GM18519 (cell line): ENCODE data around the gene SLC9A9.

ENCODE experiments used
- ATAC-seq: cut with Tn5 transposase; IDR thresholded peaks from one replicate; pipeline ENCODE4 v1.9.1; 2021; ENCODE audit warnings: mild to moderate bottlenecking, moderate library complexity; ENCODE audit not compliant: unreplicated experiment, low FRiP score

SLC9A9 gene

DNA sequence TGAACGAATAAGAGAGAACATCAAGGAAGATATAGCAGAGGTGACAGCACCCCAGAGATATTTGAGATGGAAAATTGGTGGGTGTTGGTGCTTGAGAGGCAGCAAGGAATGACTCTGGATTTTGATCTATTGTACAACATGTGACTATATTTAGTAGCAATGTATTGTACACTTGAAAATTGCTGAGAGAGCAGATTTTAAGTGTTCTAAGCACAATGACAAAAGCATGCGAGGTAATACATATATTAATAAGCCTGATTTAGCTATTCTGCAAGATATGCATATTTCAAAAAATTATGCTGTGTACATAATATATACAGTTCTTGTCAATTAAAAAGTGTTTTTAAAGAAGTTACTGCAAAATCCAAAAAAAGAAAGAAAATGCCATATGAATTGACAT lies 194.3 kb downstream of the SLC9A9 start:
- no peak for ATAC-seq

- no peak for ATAC-seq
Measured at GRCh38 chr3:143653493-143653892, 194.8 kb downstream of the SLC9A9 start.

DNA sequence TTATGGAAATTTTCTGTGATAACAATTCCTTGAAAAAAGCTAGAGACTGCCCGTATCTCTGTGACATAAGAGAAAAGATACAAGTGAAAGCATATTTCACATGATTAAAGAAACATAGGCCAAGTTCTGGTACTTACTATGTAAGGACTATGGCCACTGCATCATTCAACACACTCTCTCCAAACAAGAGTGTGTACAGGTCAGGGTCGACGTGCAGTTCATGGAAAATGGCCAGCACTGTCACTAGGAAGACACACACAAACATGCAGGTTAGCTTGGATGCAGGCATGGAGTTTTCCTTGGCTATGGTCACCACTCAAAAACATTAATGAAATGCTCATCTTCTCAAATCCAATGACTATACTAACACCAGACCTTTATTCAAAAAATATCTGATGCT lies 196.2 kb downstream of the SLC9A9 start:
- ATAC-seq = no peak

- no peak for ATAC-seq
Measured at GRCh38 chr3:143650827-143651226, 197.4 kb downstream of the SLC9A9 start.

DNA sequence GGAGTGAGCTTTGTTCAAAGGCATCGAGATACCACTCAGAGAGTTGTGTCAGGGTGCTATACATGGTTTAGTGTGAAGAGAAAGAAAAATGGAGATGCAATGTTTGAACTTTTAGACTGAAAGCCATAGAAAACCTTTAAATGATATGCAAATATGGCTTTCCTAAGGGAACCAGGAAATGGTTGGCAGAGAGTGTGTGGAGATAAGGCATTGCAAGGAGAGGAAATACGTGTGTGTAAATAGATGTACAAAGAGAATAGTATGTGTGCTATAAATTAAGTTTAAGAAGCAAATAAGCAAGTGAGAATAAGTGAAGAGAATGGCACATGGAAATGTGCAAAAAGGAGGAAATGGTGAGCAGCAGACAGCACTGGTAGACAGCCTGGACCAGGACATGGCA lies 198.1 kb downstream of the SLC9A9 start:
- no peak for ATAC-seq

- ATAC-seq = no peak
Measured at GRCh38 chr3:143648708-143649107, 199.6 kb downstream of the SLC9A9 start.

- ATAC-seq = no peak
Measured at GRCh38 chr3:143648218-143648617, 200.1 kb downstream of the SLC9A9 start.

- no peak for ATAC-seq
Measured at GRCh38 chr3:143644370-143645089, 203.7 kb downstream of the SLC9A9 start.

- ATAC-seq = no peak
Measured at GRCh38 chr3:143643905-143644304, 204.4 kb downstream of the SLC9A9 start.

- no peak for ATAC-seq
Measured at GRCh38 chr3:143640774-143641173, 207.5 kb downstream of the SLC9A9 start.

GRCh38 chr3:143637133-143637532 lies 211.1 kb downstream of the SLC9A9 start:
- ATAC-seq = no peak

DNA sequence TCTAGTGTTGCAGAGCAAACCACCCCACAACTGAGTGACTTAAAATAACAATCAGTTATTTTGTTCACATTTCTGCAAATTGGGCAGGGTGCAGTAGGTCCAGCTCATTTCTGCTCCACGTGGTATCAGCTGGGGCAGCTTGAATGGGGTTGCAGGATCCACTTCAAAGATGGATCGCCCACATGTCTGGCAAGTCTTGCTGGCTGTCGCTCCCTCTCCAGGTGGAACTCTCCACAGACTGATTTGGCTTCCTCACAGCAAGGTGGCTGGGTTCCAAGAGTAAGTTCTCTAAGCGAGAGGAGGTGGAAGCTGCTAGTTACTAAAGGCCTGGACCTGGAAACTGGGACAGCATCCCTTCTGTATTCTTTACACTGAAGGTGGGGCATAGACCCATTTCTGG lies 213.3 kb downstream of the SLC9A9 start:
- ATAC-seq = no peak

DNA sequence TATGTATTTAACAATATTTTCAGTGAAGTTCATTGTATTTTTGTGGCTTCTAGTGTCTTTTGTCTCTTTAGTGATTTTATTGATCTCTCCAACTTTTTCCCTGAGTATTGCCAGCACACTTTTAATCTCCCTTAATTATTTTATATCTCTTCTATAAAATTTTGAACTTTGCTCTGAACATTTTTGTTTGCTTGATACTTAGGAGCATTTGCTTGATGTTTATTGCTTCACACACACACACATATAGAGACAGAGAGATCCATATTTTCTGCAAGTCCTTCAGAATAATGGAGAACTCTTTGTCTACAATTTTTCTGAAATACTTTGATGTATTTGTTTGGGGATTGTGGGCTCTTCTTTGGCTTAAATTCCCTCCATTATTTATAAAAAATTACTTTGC lies 213.8 kb downstream of the SLC9A9 start:
- ATAC-seq = no peak

GRCh38 chr3:143633816-143634215 lies 214.5 kb downstream of the SLC9A9 start:
- no peak for ATAC-seq

DNA sequence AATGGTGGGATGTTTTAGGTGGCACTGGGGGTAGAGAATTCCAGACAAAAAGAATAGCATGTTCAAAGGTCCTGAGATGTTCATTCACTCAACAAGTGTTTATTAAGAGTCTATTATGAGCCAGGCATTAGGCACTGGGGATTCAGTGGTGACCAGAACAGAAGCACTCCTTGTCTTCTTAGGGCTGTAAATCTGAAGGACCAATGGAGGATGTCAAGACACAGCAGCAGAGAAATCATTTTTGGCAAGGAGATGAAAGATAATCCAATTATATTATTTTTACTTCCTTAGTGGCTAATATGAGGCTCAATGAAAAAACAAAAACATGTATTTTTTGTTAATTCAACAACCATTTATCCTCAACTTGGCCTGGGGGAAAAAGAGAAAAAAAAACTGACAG lies 218.5 kb downstream of the SLC9A9 start:
- no peak for ATAC-seq

DNA sequence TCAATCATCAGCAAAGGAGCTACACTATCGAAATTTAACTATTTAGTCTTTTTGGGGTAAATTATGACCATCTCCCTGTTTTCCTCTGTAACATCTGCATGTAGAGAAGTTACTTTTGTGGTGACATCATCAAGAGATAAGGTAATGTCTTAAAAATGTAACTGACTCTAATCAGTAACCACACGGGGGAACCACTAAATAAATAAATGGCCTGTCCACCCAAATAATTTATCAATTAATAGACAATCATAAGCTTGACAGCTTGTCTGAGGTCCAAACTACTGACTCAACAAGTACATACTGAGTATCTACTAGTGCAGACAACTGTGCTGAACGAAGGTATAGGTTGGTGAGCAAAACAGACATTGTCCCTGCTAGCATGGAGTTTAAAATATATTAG lies 219.3 kb downstream of the SLC9A9 start:
- no peak for ATAC-seq

DNA sequence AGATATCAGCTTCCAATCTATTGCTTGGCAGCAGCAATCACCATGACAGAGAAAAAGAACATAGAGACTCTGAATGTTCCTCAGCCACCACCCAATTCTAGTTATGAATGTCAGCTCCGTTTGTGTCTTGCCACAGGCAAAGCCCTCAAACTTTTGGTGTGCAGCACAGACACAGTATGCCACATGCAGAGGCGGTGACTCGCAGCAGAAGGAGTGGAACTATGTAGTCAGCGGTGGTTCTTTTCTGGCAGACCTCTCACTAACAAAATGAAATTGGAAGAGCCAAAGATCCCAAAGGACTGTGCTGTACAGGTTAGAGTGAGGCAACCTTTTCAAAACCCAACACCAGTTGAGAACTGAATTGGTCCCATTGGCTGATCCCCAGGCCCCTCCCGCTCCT lies 220.9 kb downstream of the SLC9A9 start:
- no peak for ATAC-seq

- no peak for ATAC-seq
Measured at GRCh38 chr3:143619231-143619630, 229.0 kb downstream of the SLC9A9 start.

- ATAC-seq = no peak
Measured at GRCh38 chr3:143617050-143617449, 231.2 kb downstream of the SLC9A9 start.

GRCh38 chr3:143613226-143613625 lies 235.0 kb downstream of the SLC9A9 start:
- no peak for ATAC-seq

- no peak for ATAC-seq
Measured at GRCh38 chr3:143612541-143612940, 235.7 kb downstream of the SLC9A9 start.

DNA sequence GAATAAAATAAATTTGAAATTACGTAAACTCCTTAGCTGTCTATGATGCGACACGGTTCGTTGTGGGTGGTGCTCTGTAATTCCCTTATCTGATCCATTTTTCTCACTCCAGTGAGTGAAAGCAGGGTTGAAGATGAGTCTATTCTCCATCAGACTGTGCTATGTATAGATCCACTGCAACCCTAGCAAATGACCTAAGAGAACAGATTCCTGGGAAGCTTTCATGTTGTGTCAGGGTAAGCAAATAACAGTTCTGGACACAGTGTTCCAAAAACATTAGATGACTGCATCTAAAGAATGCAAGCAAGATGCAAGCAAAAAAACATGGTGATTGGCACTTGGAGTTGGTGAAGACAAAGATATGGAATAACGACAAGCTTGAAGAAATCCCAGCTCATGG lies 239.3 kb downstream of the SLC9A9 start:
- no peak for ATAC-seq
